ENCODE results near the gene PGM2L1.
"Not testable (repeated sequence)": the region's sequence is repeated elsewhere in the genome, so short reads cannot be mapped to it uniquely, and the experiment has no call there.

PGM2L1 gene

DNA sequence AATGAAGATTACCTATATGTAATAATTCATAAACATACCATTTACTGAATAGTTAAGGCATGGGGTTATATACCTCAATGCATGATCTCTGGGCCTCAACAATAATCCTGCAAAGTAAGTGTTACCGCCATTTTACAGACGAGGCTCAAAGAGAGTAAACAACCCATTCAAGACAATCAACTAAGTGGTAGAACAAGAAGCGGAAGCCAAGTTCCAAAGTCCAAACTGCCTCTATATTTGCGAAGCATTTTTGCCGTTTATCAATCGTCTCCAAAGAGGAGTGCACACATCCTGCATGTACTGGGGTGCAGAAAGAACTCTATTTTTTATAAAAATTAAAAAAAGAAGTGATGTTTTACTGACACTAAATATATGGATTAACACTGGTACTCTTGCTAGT lies 59.3 kb downstream of the PGM2L1 start:
- DNase-seq (ENCODE audit: low read depth in 3 of 3), result no peak

DNA sequence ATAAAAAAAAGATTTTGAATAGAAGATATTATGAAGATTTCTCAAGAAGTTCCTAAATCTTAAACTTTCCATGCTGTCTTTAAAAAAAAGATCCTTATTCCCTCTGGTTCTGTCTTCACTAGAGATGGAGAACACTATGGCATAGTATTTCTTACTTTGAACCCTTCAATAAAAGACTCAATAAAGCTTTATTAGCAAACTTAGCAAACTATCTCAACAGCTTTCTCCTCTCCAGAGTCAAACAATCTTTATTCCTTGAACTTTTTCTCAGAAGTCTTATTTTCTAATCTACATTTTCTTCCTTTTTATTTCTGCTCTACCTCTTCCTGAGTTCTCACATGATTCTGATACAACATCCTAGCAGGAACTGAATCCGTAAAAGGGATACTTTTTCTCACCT lies 65.0 kb downstream of the PGM2L1 start:
- no peak for DNase-seq (ENCODE audit: low read depth in 3 of 3)

DNA sequence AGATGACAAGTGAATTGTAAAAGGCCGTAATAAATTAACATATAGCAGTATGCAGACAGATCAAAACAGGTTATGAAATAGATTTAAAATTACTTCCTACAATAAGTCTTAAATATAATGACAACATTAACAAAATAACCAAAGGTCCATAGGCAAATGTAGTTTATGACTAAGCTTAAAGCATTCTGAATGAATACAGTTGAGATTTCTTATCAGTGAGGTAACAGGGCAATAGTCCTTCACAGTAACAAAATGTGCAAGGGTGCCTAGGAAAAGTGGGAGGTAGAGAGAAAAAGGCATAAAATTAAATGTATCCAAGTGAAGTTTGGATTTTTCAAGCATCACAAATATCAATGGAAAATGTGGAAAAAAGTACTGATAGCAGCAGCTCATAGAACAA lies 65.9 kb downstream of the PGM2L1 start:
- DNase-seq (ENCODE audit: low read depth in 3 of 3), result no peak

DNA sequence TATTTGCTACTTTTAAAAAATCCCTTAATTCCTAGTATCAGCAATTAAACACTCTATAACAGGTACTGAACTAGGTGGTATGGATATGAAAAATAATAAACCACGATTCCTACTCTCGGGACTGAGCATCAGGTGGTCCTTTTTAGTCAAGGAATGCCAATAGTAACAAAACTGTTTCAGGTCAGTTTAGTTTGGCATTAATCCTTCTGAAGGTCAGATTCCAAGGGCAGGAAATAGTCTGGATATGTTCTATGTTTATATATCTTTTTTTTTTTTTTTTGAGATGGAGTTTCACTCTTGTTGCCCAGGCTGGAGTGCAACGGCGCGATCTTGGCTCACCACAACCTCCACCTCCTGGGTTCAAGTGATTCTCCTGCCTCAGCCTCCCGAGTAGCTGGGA lies 67.2 kb downstream of the PGM2L1 start:
- DNase-seq (ENCODE audit: low read depth in 3 of 3), result not testable (repeated sequence)

DNA sequence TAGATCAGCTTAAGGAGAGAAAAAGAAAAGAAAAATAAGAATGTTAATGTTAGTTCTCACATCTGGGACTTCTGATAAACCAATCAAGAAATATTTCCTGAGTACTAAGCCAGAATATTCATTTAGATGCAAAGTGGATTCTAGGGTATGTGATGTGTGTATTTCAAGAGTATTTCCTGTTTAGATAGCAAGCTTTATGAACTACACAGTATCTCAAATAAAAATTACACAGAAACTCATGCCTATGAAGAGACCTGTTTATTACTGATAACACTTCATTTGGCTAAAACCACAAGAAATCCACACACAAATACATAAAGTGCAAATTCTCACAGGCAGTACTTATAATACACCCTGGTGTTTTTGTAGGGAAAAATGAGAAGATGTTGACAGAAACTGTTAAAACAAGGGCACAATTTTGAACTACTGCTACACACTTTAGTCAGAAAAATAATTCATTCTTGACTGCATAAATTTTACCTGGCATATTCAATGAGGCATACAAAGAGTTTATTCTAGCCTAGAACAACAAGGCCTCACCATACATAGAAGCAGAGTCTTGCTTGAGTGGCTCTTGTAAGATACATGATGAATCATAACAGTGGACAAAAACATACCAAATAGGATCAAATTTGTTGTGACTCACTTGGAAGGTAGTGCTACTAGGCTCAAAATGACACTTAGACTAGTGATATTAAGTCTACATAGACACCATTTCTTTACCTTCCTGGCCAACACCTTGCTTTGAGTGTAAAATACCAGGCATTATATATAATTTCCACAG lies 68.0 kb downstream of the PGM2L1 start:
- DNase-seq (ENCODE audit: low read depth in 3 of 3), result no peak

DNA sequence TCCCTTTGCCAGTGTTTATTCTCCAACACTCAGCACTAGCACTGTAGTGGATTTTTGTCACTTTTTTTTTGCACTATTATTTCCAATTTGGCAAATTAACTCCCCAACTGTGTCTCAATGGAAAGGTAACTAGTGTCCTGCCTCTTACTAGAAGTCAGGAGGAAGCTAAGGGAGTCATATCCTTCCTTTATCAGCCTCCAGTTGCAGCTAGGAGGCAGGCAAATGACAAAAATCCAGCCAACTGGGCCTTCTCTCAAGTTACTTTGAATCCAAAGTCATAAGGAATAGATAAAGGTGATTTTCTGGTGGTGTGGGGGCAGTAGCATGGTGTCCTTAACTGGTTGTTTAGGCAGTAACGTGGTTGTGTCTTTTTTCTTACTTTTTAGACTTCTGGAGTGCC lies 71.2 kb downstream of the PGM2L1 start:
- no peak for DNase-seq (ENCODE audit: low read depth in 3 of 3)

DNA sequence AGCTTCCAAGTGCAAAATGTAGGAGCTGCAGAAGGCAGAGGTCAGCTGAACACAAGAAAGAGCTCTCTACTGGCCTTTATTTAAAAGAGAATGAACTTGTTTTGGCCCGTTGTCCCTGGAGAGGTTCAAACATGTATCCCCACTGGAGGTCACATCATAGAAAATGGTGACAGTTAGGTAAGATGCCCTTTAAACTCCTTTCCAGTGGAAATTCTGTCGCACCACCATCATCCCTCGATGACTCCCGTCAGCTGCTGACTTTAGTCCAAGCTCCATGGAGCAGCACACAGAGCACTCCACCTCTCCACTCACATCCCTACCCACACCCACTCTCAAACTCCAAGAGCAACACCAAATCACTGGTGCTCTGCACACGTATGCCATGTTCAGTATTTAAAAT lies 71.6 kb downstream of the PGM2L1 start:
- no peak for DNase-seq (ENCODE audit: low read depth in 3 of 3)

DNA sequence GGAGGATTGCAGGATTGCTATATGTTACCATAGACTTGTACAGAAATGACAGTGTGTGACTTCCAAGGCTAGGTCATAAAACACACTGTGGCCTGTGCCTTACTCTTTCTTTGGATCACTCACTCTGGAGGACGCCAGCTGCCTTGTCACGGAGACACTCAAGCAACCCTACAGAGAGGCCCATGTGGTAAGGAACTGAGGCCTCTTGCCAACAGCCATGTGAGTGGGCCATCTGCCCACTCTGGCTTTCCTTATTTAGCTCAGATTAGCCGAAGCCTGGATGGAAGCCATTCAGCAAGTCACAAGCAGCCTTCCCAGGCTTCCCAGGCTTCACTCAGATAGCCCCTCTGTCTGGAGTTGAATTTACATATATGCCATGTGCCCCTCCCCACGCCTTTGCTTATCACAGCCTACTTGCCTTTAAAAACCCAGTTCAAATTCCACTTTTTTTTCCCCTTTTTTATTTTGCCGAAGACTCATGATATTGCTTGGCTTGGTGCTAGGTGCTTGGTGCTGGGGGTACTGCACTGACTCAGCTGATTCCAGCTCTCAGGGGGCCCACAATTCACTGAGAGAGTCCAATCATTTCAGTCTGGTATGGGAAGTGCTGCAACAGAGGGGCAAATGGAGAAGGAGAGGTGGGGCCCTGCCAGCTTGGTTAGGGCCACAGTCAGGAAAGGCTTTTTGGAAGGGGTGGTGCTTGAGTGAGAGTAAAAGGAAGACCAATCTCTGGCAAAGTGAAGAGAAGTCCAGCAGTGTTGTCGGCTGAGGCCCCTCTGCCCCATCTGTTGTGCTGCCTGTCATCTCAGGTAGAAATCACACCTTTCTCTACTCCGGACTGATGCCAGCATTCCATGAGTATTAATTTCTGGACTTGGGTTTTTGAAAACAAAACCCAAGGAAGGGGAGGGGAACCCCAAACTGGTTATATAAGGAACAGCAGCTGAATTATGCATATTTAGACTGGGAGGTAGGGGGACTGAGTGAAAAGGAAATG lies 72.3 kb downstream of the PGM2L1 start:
- DNase-seq (ENCODE audit: low read depth in 3 of 3), result no peak

DNA sequence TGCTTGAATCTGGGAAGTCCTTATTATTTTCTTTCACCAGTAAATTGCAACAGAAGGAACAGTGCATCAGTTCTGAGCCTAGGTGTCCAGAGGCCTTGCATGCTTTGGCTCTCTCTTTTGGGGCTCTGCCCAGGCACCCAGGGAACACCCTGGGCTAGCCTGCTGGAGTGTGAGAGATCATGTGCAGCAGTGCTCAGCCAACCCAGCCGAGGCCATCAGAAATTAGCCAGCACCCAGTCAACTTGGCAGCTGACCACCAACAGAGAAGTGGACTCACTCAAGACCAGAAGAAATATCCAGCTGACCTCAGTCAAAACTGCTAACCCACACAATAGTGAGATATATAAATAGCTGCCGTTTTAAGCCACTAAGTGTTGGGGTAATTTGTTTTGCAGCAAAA lies 75.6 kb downstream of the PGM2L1 start:
- no peak for DNase-seq (ENCODE audit: low read depth in 3 of 3)

DNA sequence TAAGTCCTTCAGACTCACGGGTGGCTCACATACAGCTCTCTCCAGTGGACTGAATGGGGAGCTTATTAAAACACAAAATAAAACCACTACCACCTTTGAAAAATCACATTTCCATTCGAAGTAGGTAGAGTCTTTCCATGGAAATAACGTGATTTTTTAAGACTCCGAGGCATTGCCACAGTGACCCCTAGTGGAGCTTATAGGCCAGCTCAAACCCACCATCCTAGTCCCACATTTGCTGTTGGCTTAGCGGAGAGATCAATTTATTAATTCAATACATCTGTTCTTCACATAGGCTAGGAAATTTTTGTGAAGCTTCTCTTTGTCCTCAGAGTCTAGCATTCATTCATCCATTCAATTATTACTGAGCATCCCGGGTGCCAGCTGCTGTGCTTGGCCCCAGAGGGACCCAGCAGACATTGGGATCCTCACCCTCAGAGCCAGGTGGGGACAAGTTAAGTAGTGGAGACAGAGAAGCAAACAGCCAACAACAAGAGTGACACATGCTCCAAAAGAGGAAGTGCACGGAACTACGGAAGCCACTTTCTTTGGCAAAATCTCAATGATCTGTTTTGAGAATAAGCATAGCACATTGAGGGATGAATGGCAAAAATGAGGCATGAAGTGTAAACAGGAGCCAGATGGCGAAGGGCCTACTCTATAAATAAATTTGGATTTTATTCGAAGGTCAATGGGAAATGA lies 76.6 kb downstream of the PGM2L1 start:
- DNase-seq (ENCODE audit: low read depth in 3 of 3), result peak in 1 of 3 experiments; percentile 18

DNA sequence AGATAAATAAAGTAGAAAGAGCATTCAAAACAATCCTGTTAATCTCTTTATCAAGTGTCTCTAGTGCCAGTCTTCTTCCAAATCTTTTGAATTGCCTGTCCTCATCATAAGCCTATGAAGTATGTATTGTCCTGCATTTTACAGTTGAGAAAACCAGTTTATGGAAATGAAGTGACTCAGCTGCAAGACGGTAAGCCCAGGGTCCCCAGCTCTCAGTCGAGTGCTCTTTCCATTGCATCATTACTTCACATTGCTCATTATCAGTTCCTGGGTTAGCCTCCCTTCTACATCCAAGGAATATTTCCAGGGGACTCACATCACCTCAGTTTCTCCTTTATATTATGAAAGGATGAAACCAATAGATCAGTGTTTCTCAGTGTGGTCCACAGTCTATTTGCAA lies 77.7 kb downstream of the PGM2L1 start:
- no peak for DNase-seq (ENCODE audit: low read depth in 3 of 3)

DNA sequence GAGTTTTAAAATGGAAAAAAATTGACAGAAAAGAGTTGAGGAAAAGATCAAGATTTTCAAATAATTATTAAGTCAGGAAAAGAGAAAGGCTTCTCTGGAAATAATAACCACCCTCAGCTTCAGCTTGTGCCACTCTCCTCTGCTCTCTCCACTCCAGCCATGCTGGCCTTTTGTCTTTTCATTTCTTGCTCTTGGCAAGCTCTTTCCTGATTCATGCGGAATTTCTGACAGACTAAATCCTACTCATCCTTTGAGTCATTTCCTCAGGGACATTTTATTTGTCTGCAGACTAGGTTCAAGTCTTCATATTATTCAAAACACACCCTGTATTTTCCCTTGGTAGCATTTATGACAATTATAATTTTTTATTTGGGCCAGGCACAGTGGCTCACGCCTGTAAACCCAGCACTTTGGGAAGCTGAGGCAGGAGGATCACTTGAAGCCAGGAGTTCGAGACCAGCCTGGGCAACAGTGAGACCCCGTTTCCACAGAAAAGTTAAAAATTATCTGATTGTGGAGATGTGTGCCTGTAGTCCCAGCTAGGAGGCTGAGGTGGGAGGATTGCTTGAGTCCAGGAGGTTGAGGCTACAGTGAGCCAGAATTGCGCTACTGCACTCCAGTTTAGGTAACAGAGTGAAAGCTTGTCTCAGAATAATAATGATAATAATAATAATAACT lies 79.0 kb downstream of the PGM2L1 start:
- DNase-seq (ENCODE audit: low read depth in 3 of 3), result no peak

DNA sequence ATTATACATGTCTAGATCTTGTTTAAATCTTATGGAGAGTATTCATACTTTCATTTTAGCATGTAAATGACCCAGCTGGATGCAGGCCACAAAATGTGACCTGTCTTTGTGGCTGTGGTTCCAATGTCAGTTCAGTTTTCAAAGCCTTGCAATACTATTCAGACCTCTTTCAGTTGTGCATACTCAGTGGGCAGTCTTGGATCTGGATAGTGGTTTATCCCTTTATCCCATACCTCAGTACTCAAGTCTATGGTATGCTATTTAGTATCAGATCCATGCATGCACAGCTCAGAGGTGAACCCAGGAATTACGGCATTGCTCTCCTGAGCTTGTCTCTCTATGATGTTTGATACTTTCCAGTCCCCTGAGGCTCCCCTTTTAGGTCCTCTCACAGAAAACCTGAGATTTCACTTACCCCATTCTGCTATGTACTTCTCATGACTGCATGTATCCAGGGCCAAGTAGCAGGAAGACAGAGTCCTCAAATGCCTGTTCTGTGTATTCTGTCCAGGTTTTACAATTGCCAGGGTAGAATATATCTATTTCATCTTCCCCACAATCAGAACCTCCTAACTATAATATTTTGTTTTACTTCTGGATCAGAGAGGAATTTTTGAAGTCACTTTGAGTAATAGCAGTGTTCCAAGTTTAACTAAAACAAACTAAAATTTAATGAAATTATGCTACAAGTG lies 79.8 kb downstream of the PGM2L1 start:
- DNase-seq (ENCODE audit: low read depth in 3 of 3), result no peak

DNA sequence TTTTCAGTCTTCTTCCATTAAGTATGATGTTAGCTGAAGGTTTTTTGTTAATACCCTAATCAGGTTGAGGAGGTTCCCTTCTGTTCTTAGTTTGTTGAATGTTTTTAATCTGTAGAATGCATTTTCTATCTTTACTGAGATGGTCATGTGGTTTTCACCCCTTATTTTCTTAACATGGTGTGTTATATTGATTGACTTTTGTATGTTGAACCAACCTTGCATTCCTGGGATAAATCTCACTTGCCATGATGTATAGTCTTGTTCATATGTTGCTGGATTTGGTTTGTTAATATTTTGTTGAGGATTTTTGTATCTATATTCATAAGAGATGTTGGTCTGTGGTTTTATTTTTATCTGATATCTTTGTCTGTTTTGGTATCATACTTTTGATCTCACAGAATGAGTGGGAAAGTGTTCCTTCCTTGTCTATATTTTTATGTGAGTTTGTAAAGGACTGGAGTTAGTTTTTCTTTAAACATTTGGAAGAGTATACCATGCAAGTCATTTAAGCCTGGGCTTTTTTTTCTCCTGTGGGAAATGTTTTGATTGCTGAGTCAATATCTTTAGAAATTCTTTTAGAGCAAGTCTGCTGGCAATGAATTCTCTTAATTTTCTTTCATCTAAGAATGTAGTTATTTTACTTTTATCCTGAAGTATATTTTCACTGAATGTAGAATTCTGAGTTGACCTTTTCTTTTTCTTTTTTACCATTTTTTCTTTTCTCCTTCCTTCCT lies 81.3 kb downstream of the PGM2L1 start:
- no peak for DNase-seq (ENCODE audit: low read depth in 3 of 3)

DNA sequence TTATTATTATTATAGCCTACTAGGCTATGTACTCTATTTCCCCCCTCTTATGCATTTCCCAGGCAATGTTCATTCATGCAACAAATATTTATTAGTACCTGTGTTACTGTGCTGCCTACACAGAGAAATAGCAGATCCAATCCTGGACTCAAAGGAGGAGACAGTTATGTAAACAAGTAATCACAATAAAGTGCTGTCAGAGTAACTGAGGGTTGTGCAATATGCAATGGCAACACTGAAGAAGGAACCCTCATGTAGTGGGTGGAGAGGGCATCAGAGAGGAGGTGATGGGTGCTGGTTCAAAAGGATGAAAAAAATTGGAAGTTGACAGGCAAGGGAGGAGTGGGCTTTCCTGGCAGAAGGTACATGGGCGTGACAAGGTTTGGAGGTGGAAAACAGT lies 85.9 kb downstream of the PGM2L1 start:
- no peak for DNase-seq (ENCODE audit: low read depth in 3 of 3)

DNA sequence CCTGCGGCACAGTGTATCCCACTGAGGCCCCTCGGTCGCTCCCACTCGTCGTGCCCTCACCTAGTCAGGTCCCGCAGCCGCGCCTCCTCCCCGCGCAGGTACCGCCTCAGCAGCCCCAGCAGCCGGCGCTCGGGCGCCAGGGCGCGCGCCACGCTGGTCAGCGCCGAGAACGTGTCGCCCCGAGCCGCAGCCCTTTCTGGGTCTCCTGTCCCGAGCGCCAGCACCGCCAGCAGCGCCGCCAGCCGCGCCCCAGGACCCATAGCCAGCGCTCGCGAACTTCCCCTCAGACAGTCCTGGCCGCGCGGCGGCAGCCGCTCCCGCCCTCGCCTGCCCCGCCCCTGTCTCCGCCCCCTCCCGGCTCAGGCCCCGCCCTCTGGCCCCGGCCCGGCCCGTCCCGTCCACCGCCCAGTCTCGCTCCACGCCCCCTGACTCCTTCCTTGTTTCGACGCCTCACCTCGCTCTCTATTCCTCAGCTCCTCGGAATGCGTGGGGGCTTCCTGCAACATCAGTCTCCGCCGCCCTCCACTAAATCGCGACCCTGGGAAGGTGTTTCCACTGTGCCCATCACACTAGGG lies 86.8 kb downstream of the PGM2L1 start, which contains the start of gene P4HA3:
Gene P4HA3, minus strand, starts transcription at position 289 of the 575 bp plus-strand sequence. Its CDS starts 29 bp downstream, at position 260.
- DNase-seq (ENCODE audit: low read depth in 3 of 3), result peak in 2 of 3 experiments; percentile 9 to 70

DNA sequence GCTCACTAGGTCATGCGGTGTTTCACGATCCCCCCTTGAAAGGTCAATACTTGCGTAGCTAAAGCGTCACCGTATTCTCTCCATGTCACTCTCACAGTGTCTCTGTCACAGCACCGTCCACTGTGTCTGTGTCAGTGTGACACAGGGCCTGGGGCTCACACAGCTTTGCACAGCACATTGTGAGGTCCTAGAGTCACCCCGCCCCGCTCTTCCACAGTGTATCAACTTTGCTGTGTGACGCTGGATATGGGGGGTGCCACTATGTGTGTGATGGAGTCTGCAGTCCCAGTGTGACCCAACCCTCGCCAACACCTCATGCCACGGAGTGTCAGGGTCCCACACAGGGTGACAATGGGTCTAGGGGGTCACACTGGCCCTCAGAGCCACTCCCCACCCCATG lies 87.4 kb downstream of the PGM2L1 start:
- DNase-seq (ENCODE audit: low read depth in 3 of 3), result no peak

DNA sequence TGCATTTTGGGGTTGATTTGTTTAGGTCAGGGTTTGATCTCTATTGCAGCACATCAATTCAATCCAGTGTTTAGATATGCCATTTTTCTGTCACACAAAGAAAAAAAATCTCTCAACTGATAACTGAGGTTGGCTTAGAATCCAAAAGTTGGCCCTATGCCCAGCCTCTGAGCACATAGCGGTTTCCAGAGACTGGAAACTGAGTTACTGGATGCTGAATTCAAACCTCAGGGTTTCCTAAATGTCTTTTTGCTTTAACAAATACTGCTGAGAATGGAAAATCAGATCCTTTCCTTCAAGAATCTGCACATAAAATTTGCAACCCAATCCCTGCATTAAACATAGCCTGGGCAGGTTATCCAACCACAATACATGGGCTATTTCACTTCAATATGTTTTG lies 90.8 kb downstream of the PGM2L1 start:
- DNase-seq (ENCODE audit: low read depth in 3 of 3), result no peak

DNA sequence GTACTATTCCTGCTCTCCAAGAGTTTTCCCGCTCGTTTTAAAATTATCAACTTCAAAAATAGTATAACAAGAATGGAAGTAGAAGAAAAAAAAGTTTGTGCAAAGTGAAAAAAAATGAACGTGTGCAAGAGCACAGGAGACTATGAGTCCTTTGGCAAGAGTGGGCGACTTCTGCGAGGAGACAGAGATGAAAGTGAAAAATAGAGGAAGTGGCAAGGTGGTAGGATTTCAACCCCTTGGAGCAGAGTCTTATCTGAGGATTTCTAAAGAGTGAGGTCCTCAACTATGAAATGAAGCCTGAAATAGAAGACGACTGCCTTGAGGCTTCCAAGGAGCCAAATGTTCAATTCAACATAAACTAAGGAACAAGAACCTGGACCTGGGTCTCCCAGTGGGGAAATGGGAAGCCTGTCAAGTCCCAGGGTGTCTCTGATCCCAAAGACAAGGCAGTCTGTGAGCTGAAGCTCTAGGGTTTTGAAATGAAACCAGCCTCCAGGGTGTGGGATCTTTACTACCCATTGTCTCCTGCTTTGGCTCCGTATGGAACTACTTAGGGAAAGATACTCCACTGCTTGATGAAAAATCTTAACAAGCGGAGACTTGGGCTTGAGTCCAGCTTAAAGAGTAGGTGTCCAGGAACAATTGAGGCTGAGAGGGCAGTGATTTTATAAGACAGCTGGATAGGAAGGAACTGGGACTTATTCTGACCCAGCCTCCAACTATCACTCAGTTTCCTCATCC lies 91.6 kb downstream of the PGM2L1 start:
- DNase-seq (ENCODE audit: low read depth in 3 of 3), result no peak

All from stimulated activated CD4-positive, alpha-beta T cell treated with anti-CD3 and anti-CD28 coated beads, TNF-alpha, amount 100 ng/mL, for 24 hours (primary cell).